Skin of body (tissue), 2 donors: ENCODE data around the gene TBC1D1. TPM values are rescaled to one million over a fixed set of nuclear protein-coding genes. Genes with fewer than 3 reads are reported as not detected.

Source experiments
- DNase-seq: peaks from one replicate; lab custom pipeline; 2025; lab: John Stamatoyannopoulos, UW
- total RNA-seq: library from RNA; depleted of rRNA; stranded (reverse); fragments of >200 nt; gene quantifications from one replicate; pipeline ENCODE4 v1.2.3, GENCODE V29; 2014

Gene TBC1D1
- total RNA-seq, 1 donor from 2014 or later, result 45.2 TPM

DNA sequence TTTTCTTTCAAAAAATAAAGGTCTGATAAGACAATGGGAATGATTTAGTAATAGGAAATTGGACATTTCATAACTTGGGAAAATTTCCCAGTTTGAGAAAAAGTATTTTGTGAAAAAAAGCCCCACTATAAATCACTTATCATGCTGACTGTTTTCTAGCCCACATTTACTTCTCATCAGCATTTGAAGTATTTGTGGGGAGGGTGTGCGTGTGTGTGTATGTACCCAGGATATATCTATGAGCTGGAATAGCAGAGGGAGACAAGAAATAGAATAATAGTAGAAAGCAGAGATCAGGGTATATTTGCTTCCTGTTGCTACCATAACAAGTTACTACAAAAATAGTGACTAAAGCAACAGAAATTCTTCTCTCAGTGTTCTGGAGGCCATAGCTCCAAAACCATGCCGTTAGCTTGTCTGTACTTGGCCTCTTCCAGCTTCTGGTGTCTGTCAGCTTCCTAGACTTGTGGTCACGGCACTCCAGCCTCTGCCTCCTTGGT, 209.1 kb downstream of the TBC1D1 start:
- peak; percentile 9 for DNase-seq

- DNase-seq, result no peak
These were observed 209.8 kb downstream of the TBC1D1 start for GRCh38 chr4:38100474-38101255.

GRCh38 chr4:38101563-38101962, 210.7 kb downstream of the TBC1D1 start:
- DNase-seq, result no peak

GRCh38 chr4:38102957-38103588, 212.2 kb downstream of the TBC1D1 start:
- DNase-seq, result no peak

DNA sequence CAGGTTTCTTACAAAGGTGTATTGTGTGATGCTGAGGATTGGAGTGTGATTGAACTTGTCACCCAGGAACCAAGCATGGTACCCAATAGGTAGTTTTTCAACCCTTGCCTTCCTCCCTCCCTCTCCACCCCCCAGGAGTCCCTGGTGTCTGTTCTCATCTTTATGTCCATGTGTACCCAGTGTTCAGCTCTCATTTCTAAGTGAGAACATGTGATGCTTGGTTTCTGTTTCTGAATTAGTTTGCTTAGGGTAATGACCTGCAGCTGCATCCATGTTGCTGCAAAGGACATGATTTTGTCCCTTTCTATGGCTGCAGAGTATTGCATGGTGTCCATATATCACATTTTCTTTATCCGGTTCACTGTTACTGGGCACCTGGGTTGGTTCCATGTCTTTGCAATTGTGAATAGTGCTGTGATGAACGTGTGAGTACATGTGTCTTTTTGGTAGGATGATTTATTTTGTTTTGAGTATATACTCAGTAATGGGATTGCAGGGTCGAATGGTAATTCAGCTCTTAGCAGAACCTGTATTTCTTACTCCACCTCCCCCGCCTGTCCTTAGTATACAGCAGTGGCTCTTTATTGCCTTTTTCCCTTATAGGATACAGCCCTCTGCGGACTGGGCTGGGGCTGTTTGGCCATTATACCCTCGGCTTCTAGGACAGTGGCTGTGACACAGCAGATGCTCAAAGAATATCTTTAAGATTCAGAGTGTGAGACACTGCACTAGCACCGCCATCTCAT, 214.8 kb downstream of the TBC1D1 start:
- no peak for DNase-seq

DNA sequence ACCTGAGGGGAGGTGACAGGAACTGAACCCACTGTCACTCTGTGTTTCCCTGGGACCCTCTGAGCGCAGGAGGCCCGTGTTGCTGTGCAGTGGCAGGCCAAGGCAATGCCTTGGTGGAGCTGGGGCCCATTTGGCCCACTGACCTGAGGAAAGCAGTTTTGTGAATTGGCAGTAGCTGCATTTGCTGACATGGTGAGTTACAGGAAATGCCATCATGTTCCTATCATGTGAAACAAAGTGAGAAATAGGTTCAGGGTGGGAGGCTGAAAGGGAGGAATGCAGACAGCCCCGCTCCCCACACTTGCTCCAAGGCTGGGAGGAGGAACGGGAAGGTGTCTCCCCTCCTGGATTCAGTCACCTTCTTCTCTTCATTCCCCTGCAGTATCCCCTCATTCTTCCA, 215.4 kb downstream of the TBC1D1 start:
- DNase-seq, result no peak

DNA sequence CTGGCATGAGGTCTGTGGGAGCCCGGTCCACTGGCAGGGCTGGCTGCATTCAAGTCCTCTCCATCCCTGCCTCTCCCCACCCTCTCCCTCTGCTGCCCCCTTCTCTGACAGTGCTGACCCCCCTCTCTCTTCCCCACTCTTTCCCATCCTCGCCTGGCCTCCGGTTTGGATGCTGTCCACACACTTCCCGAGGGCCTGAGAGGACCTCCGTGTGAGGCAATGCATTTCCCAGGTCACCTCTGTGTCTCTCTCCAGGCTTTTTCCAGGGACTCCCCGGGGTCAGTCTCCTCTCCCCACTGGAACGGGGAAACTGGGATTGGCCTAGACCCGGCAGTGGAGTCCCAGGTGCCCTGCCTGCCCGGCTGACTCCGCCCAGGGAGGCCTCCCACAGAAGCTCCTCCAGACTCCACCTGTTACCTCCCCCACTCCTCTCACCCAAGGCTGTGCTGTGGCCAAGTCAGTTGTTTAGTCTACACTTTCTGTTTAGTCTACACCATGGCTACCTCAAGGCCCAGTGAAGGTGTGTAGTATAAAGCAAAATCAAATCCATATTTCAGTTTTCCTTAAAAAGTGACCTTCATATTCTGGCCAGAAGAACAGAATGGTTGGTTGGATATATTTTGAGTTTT, 216.1 kb downstream of the TBC1D1 start:
- DNase-seq, result no peak

DNA sequence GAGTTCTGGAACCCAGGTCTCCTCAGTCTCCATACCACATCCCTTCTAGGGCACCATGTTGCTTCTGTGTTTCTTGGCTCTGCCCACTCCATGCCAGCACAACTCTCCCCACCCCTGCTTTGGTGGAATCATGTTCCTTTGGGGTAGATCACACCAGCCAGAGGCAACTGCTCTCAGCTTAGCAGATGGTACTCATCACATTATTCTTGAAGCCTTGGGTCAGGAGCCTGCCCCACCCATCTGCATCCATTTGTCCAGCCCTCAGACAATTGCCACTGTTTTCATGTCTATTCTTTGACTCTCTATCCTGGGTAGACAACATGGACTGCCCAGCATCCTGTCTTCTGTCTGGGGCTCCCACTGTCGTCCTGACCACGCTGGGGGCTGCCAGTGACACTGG, 216.9 kb downstream of the TBC1D1 start:
- DNase-seq, result no peak

- DNase-seq, result no peak
These were observed 218.5 kb downstream of the TBC1D1 start for GRCh38 chr4:38109370-38109769.

GRCh38 chr4:38109896-38110295, 219.0 kb downstream of the TBC1D1 start:
- no peak for DNase-seq

GRCh38 chr4:38111024-38111423, 220.1 kb downstream of the TBC1D1 start:
- no peak for DNase-seq

DNA sequence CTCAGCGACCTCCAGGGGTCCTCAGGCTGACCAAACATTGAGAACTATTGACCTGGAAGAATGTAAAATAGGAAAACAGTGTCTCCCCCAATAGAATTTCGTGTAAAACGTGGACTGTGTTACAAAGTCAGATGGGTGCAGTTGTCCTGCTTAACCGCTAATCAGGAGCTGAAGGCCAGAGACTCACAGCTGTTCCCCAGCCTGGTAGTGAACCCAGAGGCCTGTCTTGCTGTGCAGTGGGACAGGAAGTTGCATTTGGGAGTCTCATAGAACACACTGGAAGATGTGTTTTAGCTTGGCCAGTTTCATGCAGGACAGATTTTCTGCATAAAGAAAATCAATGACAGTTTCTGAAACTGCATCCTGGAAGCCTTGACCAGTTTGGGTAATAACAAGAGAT, 220.8 kb downstream of the TBC1D1 start:
- no peak for DNase-seq

- no peak for DNase-seq
These were observed 222.2 kb downstream of the TBC1D1 start for GRCh38 chr4:38113132-38113531.

DNA sequence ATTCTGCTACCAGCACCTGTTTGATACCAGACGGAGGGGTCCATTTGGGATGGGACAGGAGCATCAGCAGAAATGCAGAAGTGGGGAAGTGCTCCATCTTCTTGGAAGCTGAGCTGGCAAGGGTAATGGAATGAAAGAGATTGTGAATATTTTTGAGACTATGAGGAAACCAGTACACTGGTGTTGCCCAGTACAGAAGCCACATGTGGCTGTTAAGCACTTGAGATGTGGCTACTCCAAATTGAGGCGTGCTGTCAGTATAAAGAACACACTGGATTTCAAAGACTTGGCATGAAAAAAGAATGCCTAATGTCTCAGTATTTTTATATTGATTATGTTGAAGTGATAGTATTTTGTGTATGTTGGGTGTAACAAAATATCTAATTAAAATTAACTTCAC, 222.7 kb downstream of the TBC1D1 start:
- DNase-seq, result no peak

DNA sequence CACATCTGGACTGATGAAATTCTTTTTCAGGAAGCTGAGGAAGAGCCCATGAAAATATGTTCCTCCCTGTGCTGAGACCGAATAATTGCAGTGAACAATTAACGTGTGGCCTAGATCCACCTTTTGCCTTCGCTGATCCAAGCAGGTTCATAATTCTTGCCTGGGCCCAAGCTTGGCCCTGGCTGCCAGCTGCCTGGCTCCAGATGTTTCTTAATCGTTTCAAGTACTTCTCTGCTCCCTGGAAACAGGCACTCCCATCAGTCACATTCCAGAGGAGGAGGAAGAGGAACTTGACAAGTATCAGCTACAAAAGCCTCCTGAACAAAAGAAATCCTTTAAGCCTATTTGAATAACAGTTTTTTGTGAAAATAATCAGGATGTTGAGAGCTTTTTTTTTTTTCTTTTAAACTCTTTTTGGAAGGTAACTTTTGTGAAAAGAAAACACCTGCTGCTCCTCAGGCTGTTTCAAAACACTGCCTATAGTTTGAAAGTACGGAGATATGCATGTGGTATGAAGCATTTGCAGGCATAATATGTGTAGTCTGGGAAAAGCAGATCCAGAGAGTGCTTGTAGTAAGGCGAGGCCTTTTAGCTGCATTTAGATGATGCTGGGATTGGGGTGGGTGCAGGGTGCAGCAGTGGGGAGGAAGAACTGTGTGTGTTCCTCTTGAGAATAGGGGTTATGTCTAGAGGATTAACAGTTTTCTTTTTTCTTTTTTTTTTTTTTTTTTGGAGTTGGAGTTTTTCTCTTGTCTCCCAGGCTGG, 223.7 kb downstream of the TBC1D1 start:
- peak; percentile 48 for DNase-seq

DNA sequence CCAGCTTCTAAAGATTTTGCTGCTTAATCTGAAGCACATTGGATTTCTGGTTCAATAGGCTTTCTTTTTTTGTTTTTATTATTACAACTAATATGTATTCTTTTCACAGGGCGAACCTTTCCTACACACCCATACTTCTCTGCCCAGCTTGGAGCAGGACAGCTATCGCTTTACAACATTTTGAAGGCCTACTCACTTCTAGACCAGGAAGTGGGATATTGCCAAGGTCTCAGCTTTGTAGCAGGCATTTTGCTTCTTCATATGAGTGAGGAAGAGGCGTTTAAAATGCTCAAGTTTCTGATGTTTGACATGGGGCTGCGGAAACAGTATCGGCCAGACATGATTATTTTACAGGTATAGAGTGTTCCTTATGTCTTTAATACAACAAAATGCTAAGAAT, 224.7 kb downstream of the TBC1D1 start:
- no peak for DNase-seq

GRCh38 chr4:38117591-38117990, 226.7 kb downstream of the TBC1D1 start:
- no peak for DNase-seq

DNA sequence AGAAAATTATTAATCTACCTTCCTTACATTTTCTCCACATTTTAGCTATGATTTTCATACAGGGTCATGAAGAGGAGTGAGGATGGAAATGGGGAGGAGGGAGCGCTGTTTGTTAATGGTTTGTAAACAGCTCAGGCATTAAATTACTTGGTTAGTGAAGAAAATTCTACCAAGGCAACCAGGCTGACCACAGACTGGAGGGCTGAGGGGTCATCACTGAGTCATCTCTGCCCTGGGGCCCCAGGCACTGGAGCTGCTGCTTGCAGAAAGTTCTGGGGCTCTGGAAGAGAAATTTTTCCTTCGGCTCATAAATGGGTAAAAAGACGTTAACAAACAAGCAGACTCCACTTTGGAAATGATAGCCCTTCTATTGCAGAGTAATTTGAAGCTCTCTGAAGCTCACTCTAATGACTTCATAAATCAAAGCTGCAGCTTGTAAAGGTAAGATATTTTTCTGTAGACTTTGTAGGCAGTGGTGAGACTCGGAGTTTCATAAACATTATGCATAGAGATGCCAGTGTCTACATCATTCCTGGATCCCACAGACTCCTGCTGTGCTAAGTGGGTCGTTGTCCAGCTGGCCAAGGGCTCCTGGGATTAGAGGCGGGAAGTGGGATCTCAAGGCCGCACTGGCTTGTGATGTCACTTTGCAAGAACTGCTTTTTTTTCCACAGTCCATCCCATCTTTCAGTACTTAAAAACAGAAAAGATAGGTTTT, 228.9 kb downstream of the TBC1D1 start:
- peak; percentile 9 for DNase-seq

GRCh38 chr4:38120772-38121171, 229.9 kb downstream of the TBC1D1 start:
- no peak for DNase-seq

- DNase-seq, result no peak
These were observed 231.2 kb downstream of the TBC1D1 start for GRCh38 chr4:38122060-38122459.
